GM19468 (cell line): Measurements from ENCODE around the gene CYP3A7.
"Not testable (repeated sequence)": the region's sequence is repeated elsewhere in the genome, so short reads cannot be mapped to it uniquely, and the experiment has no call there.

Experiments
- ATAC-seq: cut with Tn5 transposase; IDR thresholded peaks from one replicate; pipeline ENCODE4 v1.9.1; 2021; ENCODE audit warnings: mild to moderate bottlenecking, moderate library complexity, moderate number of reproducible peaks; ENCODE audit not compliant: unreplicated experiment; ENCODE audit errors: extremely low read depth

The CYP3A7 gene

DNA sequence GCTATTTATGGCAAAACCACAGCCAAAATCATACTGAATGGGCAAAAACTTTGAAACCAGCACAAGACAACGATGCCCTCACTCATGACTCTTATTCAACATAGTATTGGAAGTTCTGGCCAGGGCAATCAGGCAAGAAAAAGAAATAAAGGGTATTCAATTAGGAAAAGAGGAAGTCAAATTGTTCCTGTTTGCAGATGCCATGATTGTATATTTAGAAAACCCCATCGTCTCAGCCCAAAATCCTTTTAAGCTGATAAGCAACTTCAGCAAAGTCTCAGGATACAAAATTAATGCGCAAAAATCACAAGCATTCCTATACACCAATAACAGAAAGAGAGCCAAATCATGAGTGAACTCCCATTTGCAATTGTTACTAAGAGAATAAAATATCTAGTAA is 10.4 kb upstream of the CYP3A7 start:
- not testable (repeated sequence) for ATAC-seq

DNA sequence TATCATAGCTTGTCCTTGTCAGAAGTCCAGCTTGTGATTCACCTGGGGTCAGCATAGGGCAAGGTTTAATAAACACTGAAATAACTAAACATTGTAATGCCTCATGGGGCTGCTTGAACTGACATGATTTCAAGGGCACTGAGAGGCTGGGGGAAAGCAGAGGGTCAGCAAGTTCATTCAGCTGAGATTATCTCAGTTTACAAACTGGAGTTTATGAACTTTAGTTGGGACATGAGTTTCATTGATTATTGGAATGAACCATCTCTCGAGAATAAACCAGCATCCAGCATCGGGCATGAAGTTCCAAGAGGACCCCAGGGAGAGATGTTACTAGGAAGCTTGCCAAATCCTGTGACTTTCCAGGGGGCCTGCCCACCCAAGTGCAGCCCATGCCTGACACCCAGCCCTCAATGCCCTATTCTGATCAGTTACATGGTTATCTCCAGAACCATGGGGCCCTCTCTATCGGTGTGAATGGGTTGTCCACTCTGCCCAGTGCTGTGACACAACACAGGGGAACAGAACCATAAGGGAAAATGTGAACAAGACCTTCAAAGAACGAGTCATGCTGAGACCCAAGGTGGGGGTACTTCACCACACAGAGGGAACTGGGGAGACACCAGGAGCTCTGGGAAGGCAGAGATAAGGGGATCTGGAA is 7.9 kb upstream of the CYP3A7 start:
- no peak for ATAC-seq

DNA sequence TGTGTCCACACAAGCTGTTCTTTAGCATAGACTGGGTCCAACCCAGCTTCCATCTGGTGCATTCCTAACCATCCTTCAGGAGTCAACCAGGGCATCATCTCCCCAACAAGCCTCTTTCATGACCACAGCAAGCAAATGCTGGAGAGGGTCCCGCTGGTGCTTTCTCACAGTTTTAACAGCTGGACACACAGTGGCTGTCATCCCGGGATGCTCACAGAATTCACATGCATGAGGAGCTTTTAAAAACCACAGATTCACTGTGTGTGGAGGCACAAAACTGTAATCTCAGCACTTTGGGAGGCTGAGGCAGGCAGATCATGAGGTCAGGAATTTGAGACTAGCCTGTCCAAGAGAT is 6.4 kb upstream of the CYP3A7 start:
- no peak for ATAC-seq

DNA sequence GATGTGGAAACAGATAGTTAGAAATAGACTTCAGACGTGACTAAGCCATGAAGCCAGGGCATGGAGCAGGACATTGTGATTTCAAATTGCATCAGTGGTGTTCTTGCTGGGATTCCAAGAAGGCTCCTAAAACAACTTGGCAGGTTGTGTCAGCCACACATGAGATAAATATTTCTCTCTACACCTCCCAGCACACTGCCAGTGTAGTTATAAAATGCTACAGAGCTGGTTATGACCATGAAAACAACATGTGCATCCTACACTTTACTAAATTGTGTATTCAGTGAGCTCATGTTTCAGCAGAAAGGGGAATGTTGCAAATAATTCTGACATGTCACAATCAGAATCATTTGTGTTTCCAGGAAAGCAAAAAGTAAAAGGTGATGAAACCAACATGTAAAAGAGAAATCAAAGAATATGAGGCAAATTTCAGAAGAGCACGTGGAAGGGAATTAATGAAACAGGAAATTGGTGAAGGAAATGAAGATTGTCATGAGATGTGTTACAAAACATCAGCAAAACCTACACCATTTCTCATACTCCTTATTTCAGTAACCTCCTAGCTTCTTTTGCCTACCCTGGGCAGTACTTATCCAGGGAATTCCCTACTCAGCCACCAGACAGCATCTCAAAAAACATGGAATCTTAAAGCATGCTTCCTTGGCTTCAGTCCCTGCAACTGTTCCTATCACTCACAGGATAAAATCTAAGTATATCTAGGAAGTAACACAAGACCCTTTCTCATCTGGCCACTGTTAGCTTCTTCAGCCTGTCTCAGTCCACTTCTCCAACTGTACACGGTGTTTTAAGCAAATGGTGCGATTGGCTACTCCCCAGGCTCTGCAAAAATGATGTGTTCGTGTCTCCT is 5.8 kb upstream of the CYP3A7 start:
- ATAC-seq, result no peak

DNA sequence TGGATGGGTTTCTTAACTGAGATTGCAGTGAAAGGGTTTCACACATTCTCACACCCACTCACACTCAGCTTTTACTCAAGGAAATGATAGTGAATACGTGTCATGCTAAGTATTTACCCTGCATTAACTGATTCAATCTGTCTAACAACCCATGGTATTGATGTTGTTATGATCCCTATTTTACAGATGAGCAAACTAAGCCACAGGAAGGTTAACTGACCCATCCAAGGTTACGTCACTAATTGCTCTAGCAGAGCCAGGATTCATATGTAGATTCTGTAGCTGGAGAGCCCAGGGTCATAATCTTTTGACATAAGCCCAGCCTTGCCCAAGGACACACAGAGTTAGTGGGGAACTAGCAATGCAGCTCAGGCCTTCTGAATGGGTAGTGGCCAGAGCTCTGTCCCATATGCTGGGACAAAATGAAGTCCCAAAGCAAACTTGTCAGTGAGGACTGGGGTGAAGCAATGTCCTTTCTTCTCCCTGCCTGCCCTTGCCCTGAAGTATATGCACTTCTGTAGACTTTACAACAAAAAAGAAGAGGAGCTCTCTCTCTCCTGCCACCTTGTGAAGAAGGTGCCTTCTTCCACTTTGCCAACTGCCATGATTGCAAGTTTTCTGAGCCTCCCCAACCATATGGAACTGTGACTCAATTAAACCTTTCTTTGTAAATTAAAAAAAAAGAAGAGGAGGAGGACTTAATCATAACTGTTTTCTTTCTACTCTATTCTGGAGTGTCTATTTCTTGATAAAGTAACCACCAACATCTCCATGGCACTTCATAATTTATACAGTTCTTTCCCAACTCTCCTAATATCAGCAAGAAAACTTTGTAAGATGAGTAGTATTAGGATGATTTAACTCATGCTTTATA is 4.9 kb upstream of the CYP3A7 start:
- ATAC-seq, result no peak

DNA sequence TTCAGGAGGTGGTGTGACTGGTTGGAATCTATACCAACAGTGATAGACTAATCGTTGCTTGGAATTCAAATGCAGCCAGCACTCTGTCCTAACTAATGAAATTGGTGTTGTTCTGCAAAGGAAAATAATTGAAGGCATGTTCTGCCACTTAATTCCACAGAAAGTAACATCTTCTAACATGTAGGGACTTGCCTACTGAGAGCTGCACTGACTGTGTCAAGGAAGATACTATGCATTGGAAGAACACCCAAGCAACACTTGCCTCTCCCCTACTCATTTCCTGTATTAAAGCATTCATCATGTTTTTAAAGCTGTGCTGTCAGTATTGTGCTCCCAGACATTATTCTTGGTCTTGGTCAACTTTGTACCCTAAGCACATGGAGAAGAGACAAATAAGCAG is 2.7 kb upstream of the CYP3A7 start:
- ATAC-seq, result no peak

DNA sequence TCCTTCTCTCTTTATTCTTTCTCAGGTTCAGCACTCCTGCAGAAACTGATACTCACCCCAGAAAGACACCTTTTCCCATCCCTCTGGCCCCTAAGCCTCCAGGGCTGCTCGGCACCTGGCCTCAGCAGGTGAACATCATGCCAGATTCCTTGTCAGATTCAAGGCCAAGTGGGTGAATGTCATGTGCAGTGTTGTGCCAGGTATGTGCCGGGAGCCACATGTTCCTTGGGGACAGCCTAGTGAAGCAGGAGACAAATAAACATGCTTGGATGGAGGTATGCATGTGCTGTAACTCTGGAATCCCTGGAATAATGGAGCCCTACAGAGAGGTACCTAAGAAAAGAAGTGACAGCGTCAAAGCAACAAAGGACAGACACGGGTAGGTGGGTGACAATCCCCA is 1.7 kb upstream of the CYP3A7 start:
- not testable (repeated sequence) for ATAC-seq

DNA sequence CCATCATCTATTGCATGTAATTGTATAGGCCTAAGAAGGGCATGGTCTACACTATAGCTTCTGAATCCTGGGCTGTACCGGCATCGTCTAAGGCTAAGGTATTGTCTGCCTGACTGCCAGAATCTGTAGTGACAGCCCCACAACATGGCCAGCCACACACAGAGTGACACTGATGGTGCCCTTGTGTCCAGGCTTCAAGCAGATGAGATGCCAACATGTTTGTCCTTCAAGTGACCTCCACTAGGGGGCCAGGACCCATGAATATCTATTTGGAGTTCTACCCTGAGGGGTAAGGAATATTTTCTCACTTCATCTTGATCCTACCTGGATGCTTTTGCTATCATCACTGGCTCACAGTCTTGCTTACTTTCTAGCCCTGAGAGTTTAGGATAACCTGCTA is 1.5 kb downstream of the CYP3A7 start:
- ATAC-seq, result no peak

DNA sequence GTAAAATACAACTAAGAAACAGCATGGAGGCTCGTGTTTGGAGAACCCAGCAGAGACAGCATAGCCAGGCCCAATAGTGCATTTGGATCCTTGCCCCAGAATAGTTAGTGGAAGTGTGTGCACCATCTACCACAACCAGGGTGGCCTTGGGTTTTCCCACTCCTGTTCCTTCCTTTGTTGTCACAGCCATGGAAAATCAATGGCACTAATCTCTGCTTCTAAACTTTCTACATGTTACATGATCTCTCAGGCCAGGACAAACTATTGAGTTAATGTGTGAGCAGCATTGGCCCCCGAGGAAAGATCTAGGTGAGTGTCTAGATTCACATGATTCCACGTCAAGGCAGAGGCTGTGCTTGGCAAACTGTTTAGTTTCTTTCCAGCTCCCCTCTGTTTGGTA is 2.0 kb downstream of the CYP3A7 start:
- ATAC-seq, result no peak

DNA sequence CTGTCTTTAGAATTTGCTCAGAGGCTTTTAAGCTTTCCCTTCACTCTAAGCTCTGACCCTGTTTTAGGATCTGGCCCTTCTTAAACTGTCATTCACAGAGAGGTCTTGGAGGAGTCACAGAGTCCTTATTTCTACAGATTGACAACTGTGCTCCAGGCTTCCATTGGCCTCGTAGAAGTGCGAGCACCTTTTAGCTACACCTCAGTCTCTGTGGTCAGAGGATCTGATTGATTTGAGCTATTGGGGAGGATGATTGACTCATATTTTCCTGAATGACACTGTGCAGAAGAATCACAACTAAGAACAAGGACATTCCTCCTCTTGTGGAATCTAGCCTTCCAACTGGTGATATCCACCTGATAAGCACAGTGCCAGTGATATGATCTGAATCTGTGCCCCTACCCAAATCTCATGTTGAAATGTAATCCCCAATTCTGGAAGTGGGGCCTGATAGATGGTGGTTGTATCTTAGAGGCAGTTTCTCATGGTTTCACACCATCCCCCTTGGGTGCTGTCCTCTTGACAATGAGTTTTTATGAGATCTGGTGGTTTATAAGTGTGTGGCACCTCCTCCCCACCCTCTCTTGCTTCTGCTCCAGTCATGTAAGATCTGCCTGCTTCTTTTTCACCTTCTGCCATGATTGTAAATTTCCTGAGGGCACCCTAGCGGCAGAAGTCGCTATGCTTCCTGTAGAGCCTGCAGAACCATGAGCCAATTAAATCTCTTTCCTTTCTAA is 3.2 kb downstream of the CYP3A7 start:
- ATAC-seq, result no peak

DNA sequence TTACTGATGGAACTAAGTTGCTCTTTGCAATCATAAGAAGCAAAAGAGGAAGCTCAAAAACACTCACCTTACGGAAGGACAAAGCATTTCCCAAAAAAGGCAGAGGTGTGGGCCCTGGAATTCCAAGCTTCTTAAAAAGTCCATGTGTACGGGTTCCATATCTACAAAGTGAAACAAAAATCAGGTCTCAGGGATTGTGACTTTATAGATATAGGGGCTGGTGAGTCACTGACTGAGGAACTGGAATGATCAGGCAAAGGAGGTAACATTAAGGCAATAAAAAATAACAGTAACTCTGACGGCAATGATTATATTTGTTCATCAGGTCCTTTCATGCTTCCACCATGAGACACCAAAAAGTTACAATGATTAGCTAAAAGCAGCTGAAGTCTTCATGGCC is 4.0 kb downstream of the CYP3A7 start:
- no peak for ATAC-seq

DNA sequence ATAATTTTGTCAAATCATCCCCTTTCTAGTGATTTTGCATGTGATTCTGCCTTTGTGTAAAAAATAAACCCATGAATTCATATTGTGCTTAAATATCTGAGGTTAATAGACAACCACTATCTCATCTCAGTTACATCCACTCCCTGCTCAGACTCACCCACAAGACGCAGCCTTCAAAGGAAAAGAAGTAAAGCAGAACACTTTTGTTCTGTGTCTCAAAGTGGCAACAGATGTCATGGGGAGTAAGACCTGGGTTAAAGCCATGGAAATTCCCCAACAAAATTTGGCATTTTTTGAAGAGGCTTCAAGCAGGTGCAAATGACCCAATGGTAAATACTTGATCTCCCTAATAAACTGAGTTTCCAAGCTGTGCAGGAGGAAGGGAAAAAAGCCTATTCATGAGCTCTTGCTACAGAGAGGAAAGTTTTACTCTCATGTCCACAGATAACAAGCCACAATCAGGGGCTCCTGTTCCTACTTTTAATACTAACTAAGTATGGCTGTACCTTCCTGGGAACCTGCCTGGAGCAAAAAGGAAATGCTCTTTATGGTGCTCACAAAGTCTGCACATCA is 4.7 kb downstream of the CYP3A7 start:
- ATAC-seq, result no peak

DNA sequence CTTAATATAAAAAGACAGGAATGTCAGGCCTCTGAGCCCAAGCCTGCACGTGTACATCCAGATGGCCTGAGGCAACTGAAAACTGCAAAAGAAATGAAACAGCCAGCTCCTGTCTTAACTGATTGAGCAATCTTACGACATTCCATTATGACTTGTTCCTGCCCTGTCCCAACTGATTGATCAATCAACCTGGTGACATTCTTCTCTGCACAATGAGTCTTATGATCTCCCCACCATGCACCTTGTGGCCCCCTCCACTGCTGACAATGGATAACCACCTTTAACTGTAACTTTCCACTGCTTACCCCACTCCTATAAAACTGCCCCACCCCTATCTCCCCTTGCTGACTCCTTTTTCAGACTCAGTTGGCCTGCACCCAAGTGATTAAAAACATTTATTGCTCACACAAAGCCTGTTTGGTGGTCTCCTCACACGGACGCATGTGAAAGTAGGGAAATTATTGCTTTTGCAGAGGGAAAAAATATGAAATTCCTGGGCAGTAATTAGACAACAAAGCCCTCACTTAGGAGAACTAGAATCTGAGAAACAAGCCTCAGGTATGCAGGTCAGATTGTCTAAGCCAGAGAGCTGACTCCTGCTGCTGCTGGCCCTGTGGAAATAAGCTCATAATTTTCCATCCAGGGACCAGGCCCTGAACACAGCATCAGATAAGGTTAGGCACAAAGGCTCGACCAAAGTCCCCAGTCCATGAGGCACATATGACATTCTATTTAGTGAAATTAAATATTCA is 5.3 kb downstream of the CYP3A7 start:
- no peak for ATAC-seq

DNA sequence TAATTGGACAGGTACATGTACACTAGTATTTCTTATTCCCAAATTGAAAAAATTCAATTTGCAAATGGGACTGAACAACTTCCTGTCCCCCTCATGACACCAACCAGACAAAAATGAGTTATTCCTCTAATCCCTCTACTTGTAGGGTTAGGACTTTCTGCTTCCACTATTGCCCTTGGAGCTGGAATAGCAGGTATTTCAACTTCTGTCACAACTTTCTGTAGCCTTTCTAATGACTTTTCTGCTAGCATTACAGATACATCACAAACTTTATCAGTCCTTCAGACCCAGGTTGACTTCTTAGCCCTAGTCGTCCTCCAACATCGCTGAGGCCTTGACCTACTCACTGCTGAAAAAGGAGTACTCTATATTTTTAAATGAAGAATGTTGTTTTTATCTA is 6.4 kb downstream of the CYP3A7 start:
- ATAC-seq, result no peak

DNA sequence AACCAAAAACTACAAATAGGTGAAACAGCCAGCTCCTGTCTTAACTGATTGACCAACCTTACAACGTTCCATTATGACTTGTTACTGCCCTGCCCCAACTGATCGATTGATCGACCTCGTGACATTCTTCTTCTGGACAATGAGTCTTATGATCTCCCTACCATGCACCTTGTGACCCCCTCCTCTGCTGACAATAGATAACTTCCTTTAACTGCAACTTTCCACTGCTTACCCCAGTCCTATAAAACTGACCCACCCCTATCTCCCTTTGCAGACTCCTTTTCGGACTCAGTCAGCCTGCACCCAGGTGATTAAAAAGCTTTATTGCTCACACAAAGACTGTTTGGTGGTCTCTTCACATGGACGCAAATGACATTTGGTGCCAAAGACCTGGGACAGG is 11.8 kb downstream of the CYP3A7 start:
- ATAC-seq, result not testable (repeated sequence)

DNA sequence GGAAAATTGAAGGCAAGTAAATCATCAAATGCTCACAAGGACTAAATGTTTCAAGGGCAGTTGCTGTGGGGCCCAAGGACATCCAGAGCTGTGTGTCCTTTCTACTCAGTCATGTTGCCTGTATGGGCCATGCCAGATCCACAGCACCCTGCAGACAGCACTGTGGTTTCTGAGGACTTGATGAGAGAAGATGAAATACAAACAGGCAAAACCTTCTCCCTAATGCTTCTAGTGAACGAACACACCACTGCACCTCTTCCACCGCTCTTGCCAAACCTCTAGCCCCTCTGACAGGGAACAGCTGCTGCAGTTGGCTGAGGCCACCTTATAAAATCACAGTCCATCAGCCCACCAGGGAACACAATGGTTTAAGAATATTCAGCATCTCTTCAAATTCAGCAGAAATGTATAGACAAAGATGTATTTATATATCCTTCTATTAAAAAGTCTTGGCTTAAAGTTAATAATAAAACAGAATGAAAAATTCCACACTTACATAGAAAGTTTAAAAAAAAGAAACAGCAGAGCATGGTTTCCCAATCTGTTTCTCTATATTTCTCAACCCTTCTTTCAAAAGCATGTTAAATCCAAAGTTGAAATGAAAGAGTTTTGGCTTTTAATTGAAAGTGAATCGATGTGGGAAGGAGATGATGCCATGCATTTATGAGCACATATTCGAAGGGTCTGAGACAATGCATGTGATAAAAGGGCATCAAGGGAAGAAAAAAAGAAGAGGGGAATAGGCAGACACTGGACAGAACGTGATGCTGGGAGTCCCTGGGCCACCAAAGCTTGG is 14.0 kb downstream of the CYP3A7 start:
- no peak for ATAC-seq

DNA sequence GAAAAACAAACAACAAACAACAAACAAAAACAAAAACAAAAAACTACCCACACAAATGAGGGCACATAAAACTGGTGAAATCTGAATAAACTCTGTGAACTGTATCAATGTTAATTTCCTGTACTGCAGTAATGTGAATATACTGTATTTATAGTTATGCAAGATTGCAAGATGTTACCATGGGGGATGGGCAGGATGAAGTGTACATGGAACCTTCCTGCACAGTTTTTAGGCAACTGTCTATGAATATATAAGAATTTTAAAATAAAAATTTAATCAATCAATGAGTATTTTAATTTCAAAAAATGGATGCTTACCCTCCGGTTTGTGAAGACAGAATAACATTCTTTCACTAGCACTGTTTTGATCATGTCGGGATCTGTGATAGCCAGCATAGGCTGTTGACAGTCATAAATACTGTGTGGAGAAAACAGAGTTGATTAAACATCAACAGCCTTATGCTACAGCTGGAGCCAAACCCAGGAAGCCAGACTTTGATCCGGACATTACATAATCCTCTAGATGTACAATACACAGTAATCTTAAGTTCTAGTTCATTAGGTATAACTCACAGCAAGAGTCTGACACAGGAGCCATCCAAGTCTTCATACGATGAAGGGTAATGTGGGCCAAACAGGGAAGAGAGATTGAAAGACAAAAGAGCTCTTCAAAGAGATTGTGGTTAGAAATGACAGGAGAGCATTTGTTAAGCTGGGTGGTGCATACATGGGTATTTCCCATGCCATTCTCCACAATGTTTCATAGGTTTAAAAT is 14.8 kb downstream of the CYP3A7 start:
- ATAC-seq, result no peak
